HS-27A (cell line): ENCODE measurements around the gene GHSR.

Source experiments
- DNase-seq: peaks from one replicate; pipeline ENCODE4 v3.0.0-alpha.2; 2012; ENCODE audit warnings: low read depth, missing footprints

Gene GHSR

DNA sequence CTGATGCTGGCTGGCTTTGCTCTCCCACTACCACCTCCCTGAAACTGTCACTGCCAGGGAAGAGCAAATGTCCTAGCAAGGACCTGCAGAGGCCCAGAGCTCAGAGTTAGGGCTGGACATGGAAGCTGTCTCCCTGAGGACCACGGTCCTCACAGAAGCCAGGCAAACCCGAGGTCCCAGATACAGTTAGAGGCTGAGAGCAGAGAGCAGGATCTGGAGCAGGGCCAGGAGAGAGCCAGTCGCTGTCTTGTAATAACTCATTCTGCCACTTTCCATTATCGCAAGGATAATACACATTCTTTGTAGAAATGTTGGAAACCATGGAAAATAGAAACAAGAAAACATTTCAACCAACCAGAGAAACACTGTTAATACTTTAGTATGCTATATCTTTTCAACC lies 10.1 kb downstream of the GHSR start:
- no peak for DNase-seq

DNA sequence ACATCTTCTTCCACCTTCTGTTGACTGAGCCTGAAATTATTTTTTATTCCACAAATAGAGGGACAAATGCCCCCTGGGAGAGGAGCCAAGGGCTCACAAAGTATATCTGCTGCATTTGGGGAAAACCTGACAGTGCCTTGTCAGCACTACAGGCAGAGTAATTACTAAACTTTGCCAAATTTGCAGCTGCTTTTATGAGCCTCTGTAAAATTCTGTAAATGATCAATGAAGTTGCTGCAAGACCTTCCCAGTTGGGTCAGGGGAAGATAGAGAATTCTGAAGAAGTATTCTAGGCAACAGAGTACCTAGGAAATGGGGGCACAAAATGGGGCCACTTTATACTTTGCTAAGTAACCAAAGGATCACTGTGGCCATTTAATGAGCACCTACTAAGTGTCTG lies 10.5 kb downstream of the GHSR start:
- DNase-seq, result no peak

DNA sequence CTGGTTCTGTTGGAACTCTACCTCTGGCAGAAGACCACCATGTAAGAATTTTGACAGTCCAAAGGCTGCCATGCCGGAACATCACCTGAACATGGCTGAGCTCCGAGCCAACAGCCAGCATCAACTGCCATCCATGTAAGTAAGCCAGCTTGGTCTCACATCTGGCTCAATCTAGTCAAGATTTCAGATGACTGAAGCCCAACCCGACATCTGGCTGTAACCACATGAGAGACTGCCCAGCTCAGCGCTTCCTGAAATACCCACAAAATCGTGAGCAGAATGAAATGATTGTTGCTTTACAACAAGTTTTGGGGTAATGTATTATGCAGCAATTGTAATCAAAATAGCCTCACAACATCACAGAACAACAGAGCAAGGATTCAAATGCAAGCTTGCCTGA lies 32.9 kb downstream of the GHSR start:
- DNase-seq, result no peak

DNA sequence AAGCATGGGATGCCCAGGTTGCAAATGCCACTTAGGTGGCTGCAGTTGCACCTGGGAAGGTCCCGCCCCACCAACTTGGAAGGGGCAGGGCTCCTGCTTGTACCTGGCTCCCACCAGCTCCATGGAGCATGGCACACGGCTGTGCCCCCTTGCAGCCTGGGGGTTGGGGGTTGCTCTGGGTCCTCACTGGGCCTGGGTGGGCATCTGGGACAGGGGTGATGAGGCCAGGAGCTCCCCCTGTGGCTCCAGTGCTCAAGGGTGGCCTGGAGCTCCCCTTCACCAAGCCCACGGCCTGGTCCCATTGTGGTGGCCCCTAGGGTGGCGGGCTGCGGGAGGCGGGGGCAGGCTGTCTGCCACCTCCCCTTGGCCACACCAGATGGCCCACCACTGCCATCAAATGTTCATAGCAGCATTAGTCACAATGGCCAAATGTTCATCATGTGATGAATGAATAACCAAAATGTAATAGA lies 36.7 kb downstream of the GHSR start:
- no peak for DNase-seq

DNA sequence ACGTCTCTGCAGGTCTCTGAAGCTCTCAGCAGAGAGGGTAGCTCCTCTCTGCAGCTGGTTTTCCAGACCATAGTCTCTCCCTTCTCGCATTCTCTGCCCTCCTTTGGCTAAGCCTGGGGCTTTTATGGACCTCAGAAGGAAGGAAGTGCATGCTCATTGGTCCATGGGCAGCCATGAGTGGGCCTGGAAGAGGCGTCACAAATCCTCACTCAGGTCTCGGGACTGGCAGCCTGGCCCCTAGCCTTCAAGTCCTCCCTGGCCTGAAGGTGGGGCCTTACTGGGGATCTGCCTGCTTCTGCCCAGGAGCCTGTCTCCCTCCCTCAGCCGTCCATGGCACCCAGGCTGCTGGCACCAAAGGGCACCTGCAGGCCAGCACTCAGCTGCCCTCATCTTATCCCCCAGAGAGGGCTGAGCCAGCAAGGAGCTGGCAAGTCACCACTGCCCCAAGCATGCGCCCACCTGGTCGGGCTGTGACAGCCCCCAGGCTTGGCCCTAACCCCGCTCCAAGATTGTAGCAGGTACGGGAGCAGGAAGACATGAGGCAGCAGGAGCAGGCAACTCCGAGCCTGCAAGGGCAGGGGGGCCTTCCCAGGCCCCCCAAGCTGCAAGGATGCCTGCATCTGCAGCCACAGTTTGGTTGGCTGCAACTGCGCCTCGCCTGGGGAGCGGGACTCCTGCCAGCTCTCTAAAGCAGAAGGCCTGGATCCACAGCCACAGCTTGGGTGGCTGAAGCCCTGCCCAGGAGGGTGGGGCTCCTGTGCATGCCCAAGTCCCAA lies 37.4 kb downstream of the GHSR start:
- DNase-seq, result no peak

DNA sequence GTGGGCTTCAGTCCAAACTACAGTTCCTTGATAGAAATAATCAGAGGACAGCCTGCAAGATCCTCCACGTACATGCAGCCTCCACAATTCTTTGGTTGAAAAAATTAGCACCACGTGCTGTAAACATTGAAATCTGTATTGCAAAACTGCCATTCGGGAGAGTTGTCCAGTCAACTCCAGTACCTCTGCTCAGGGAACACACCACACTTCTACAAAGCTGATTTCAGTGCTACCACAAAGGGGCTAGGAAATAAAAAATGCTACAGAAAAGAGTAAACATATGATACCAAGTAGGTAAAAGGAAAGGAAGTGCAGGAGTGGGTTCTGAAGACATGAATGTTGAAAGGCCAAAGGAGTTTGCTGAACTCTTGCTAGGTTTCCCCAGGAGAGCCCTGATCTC lies 40.4 kb downstream of the GHSR start:
- DNase-seq, result no peak

DNA sequence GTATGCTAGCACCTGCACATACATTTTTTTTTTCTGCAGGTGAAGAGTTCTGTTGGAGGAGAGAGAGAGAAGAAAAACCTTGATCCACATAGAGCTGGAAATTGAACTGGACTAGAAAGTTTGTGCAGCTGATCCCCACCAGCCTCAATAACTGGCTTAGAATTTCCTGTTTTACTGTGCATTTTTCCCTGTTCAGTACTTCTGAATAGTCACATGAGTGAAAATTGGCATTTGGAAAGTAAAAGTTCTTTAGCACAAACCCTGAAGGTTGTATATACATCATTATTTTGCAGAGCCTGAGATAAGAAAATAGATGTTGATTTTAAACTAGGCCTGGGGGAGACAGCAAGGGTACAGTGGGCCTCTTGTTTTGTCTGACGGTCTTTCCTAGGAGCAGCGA lies 42.3 kb downstream of the GHSR start:
- no peak for DNase-seq

DNA sequence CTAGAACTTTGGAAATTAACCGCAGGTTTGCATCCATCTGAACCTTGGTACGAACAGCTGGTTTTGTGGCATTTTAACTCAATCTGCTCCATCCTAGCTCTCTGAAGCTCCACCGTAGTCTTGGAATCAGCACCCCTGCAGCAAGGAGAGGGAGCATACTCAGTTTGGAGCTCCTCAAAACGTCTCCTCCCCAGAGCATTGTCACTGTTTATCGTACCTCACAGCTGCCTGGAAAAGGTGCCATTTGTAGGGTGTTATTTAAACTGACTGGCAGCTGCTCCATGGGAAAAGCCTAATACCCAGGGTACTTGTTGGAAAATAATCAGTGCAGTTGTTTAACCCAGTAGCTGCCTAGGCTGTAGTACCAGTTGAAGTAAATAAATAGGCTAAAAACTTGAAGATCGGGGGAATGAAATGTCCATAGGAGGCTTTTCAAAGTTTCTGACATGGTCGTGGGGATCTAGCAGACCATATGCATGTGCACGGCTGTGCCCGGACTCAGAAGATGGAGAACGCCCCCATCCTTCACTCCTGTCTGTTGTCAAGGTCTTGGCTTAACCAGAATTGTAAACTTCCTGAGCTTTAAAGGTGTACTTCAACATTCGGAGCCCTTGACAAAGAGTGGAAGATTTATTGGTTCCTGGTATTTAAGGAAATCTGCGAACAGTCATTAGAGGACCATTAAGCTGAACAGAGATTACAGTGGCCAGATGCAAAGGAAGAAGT lies 43.9 kb downstream of the GHSR start:
- DNase-seq, result no peak

DNA sequence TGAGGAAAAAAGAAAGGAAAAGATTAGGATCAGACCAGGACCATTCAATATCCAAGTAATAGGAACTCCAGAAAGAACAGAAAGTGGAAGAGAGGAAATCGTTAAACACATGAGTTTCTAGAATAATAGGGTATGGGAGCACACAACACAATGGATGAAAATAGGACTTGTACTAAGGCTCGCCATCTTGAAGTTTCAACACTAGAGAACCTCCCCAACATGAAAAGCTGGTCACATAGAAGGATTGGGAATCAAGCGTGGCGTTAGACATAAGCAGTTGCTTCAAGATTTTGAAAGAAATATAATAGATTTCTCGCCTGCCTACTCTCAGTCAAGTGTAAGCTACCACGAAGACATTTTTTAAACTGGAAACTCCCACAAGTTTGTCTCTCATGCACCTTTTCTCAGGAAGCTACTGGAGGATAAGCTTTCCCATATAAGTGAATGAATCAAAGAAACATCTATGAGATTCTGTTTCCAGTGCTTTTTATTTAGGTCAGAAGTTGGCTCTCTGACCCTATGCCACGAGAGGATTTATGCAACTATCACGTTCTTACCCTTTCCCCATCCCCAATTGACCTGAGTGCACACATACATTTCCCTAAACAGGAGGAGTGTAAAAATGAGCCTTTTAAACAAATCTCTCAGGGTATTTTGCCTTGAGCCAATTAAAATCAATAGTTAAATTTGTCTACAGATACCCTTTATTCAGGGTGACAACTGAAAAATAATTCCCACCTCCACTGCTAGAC lies 45.2 kb downstream of the GHSR start:
- no peak for DNase-seq

DNA sequence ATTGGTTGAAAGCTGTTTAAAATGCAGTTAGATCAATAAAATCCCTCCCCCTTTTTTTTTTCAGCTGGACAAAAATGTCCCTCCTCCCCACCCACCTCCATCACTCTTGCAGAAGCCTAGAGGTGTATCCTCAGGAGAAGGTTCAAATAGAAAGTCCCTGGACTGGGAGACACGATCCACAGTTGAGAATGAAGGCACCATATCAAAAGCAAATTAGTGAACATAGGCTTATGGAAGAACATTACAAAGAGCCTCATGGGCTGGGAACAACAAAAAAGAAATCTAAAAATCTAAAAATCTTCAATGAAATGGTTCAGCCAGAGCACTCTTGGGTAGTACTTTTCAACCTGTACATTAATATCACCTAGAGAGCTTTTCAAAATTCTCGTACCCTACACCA lies 46.2 kb downstream of the GHSR start:
- no peak for DNase-seq

DNA sequence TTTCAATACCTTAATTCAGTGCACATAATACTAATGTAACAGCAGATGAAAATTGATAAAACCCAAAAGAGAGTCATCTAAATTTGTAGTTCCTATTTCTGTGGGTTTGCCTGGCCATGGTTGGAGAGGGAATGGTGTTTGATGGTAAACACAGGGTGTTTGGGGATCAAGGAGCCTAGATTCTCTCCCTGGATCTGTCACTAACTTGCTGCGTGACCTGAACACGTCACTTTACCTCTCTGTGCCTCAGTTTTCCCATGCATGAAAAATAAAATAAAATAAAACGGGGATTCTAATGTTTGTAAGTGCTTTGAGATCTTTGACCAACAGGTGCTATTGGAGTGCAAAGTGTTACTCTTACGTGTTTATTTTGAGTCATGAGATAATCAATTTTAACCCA lies 49.8 kb downstream of the GHSR start:
- DNase-seq, result no peak

DNA sequence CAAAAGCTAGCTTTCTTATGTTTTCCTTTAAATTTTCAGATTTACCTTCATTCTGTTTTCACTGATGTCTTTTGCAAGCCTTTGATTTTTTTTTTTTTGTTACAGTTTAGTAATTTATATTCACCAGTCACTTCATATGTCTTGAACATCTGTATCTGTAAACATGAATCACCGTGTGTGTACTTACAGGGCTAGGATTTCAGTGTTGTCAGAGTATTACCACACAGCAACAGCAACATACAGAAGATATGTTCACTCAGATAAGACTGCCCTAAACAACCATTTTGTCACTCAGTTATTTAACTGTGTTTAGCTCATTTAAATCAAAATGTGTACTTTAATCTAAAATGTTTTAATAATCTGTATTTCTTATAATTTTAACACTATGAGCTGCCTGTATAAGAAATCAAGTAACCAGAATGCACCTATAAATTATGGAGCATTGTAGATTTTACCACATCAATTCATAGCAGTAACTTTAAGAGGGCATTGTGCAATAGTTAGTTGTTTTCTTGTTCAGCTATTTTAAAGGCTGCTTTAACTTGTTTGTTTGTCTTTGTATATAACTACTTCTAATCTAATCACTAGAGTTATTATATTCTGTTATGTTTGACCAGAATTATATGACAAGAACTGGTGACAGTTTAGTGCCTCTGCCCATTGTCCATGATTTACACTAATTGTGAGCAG lies 50.4 kb downstream of the GHSR start:
- DNase-seq, result no peak

DNA sequence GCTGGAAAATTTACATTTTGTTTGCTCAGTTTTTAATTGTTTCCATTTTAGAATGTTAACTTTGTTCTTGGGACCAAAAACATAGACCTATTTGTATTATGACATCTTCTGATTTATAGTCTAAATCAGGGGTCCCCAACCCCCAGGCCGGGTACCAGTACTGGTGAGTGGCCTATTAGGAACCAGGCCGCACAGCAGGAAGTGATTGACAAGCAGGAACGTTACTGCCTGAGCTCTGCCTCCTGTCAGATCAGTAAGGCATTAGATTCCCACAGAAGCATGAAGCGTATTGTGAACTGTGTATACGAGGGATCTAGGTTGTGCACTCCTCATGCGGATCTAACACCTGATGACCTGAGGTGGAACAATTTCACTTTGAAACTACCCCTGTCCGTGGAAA lies 51.9 kb downstream of the GHSR start:
- no peak for DNase-seq

DNA sequence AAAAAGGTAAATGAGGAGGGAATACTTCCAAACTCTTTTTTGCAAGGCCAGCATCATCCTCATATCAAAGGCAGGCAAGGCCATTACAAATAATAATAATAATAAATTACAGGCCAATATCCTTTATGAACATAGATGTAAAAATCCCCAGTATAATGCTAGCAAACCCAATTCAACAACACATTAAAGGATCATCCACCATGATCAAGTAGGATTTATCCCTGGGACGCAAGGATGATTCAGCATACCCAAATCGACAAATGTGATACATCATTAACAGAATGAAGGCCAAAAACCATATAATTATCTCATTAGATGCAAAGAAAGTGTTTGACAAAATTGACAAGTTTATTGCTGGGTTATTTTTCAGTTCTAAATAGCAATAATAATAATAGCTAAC lies 53.6 kb downstream of the GHSR start:
- DNase-seq, result no peak
